Measurements from ENCODE around the gene WDR70.
"Not testable (repeated sequence)": the region's sequence is repeated elsewhere in the genome, so short reads cannot be mapped to it uniquely, and the experiment has no call there.

Gene WDR70

DNA sequence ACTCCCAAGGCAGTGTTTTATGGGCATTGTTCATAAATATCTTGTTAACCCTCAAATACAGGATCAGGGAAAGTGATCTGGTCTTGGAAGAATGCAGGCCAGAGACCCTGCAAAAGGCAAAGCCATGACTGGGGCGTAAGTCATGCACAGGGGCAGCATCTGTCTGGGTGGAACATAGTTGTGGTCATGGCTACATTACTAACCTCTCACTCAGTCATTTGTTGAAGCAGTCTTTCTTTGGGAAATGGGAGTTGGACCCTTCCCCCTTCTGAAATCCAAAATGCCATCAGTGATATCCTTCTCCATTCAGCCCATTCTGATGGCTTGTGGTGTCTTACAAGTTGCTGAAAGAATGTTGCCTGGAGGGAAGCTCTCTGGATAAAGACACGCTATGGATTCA lies 392.6 kb downstream of the WDR70 start:
- no peak for DNase-seq

DNA sequence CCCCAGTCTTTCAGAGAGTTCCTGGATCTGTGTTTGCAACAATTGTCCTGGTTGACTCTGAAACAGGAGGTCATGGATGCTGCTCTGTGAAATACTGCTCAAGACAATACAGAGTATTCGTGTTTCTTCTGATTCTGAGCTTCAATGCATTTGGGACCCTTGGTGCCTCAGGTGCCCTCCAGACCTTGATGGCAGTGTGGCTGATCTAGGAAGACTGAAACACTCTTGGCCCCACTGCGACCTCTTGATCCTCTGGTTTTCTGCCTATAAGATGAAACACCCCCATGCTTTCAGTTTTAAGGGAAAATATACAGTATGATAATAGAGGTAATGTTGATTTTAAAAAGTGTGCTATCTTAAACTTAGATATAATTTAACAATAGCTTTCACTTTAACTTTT lies 393.1 kb downstream of the WDR70 start:
- no peak for DNase-seq

DNA sequence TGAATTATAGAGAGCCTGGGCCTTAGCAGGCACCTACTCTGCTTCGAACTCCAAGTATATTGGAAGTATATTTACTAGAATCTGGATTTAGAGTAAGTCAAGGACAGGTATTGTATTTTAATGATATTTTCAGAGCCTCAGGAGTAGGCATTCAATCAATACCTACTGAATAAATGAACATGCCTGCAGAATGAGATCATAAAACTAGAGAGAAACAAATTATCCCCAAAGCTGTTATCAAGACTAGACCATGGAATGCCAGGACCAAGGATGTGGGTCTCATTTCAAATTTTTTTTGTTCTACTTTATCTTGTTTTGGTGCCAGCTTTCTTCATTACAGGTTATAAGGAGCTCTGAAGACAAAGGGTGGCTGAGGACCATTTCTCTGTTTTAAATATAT lies 394.7 kb downstream of the WDR70 start:
- no peak for DNase-seq

DNA sequence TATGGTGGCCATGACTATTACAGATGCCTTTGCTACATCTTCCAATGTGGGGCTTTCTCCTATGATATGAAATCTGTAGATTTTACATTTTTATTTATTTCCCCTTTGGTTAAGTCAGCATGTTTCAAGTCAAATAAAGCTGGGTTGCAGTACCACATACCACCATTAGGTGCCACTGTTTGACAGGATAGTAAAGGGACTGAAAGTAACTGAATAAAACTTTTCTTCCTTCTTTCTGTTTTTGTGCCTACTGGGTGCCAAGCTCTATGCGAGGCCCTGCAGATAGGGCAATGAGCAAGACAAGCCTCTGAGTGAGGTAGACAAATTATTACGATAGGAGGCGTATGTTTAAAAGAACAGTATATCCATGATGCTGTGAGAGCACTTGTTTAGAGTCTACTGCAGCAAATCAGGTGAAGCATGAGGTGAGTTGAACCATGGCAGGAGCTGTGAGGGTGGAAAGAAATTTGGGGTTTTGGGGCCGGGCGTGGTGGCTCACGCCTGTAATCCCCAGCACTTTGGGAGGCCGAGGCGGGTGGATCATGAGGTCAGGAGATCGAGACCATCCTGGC lies 395.9 kb downstream of the WDR70 start:
- DNase-seq: no peak

DNA sequence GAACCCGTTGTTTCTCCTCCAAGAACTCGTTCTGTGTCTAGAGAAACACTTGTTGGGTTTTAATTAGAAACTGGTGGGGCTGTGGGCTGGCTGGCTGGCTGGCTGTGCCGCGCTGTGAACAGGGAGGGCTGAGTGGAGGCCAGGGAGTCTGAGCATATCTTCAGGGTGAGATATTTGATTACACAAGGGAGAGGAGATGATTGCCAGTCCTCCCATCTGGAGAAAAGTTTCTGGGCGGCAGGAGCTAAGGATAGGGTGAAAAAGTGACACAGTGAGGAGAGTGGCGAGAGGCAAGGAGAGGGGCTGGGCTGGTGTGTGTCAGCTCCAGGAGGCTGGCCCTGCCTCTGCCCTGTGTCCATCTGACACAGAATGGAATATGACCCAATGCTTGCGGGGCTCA lies 397.7 kb downstream of the WDR70 start:
- DNase-seq: peak; percentile 32

DNA sequence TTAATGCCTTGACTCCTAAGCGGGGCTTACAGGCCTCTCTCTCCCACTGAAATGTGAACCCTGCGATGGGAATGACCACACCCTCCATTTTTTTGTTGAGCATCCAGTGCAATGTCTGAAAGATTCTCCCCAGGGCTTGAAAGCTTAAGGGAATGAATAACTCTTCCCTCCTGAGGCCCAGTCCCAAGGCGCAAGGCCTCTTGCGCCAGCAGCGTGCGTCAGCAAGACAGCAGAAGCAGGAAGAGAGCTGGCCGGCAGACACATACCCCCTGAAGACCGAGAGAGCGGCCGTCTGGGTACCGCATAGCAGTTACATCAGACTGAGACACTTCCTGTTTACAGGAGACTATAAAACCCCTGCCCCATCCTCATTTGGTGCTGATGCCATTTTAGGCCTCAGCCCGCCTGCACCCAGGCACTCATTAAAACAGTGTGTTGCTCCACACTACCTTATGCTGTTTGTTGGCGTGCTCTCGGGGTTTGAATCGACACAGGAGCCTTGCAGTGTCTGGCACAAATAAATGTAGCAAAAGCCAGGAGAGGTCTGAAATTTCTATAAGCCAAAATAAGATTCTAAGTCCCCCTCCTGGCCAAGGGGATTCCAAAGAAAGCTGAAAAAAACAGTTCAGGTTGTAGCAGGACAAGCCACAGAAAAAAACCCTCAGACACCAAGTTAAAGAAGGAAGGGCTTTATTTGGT lies 398.5 kb downstream of the WDR70 start:
- DNase-seq: no peak

DNA sequence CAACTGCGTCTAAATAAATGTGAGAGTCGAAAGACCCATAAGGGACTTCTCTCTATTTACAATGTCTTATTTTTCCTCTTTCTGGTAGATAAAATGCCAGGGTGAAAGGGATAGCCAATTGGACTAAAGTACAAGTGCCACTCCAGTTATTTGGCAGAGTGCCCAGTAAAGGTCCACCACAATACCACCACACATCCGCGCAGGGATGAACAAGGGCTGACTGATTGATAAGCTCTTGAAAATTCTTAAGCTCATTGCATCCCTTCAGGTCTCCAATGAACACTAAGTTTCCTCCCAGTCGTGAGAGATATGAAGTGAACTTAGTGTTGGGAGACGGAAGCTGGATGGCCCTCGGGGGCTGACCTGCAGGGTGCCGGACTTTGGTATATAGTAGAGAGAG lies 402.3 kb downstream of the WDR70 start:
- not testable (repeated sequence) for DNase-seq

DNA sequence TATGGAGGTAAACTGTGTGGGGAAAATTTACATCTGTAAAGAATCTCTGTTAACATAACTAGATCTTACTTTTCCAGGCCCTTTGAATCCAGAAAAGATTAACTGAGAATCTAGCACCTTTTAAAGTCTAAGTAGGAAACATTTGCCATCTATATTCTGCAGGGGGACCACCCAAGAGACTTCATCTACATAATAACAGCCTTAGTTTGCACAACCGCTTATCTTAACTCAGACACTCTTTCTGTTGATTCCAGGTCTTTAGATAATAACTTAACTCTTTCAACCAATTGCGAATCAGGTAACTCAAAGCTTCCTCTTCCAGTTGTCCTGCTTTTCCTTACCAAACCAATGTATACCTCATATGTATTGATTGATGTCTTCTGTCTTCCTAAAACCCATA lies 407.3 kb downstream of the WDR70 start:
- no peak for DNase-seq

DNA sequence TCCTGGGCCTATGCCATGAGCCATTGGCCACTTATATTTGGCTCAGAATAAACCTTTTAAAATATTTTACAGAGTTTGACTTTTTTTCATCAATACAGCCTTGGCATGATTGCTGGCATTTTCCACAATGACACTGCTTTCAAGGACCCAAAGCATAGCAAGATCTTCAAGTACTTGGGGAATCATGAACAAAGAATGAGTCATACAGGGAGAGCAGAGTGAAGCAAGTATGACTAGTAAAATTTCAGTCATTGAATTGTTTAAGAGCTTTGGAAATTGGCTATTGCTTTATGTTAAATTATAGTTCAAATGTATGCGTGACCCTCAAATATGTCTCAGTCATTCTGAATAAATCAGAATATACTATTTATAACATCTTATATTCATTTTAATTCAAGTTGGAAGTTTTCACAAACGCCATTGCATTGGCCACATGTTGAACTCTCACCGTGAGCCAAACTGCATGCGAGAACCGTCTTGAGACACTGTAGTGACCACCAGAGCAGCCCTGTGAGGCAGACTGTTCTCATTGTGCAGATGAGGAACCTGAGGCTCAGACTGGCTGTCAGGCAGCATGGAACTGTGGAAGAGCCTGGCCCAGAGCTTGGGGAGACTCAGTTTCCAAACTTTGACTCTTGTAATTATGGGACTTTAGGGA lies 407.9 kb downstream of the WDR70 start:
- DNase-seq: no peak

DNA sequence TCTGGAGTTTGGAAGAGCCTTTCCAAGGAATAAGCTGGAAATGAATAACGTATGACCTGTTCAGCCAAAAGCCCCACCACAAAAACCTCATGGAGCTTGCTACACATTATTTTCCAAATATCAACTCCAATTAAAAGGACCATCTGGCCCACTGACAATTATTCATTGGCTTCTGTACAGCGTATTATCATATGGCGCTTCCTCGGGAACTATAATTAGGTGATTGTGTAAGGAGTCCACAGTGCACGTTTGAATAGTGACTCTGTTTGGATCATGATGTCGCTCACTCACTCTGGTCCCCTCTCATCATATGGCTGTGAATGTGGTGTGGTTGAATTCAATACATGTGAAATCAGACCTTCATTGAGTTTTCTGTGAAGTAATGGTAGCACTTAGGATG lies 408.6 kb downstream of the WDR70 start:
- no peak for DNase-seq

DNA sequence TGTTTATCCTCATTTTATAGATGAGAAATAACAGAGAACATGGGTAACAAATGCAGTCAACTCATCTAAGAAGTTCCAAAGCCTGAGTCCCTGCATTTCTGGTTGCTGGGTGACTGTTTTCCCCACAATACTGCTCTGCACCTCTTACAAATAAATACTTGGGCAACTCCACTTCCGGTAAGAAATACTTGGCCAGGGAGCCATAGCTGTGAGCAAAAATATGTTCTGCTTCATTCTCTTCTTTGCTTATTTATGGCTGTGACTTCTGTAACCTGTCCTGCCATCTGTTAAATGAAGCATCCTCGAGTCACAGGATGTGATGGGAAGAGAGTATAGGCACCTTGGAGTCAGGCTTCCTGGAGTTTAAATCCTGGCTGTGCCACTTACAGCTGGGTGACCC lies 410.9 kb downstream of the WDR70 start:
- DNase-seq: no peak

DNA sequence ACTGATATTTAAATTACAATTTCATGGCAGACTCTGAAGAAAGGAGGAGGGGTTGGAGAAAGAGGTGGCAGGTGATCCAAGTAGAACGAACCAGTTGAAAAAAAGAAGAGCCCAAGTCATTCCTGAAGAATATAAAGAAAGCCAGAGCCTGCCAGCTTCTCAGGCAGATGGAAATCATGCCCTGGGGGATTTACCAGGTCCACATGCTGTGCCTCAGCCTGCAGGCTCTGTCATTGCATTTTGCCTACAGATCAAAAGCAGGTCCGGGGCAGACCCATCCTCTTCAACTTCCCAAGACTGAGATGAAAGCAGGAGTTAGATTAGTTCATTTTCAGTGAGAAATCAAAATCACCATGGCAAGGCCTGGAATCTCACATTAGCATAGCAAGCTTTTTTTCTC lies 412.2 kb downstream of the WDR70 start:
- DNase-seq: no peak

DNA sequence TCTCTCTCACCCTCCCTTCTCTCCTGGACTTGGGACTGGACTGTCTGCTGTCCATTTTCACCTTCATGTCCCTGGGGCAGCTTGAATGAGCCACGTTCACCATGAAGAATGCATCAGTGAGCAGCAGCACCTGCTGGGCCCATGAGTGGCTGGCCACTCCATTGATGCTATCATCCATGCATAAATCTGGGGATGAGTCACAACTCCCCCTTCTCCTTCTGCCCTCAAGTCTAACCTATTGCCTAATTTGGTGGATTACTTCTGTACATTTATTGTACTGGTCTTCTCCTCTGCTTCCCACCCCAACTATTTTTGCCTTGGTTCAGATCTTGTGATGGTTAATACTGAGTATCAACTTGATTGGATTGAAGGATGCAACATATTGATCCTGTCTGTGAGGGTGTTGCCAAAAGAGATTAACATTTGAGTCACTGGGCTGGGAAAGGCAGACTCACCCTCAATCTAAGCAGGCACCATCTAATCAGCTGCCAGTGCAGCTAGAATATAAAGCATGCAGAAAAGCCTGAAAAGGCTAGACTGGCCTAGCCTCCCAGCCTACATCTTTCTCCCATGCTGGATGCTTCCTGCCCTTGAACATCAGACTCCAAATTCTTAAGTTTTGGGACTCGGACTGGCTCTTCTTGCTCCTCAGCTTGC lies 414.0 kb downstream of the WDR70 start:
- DNase-seq: no peak

DNA sequence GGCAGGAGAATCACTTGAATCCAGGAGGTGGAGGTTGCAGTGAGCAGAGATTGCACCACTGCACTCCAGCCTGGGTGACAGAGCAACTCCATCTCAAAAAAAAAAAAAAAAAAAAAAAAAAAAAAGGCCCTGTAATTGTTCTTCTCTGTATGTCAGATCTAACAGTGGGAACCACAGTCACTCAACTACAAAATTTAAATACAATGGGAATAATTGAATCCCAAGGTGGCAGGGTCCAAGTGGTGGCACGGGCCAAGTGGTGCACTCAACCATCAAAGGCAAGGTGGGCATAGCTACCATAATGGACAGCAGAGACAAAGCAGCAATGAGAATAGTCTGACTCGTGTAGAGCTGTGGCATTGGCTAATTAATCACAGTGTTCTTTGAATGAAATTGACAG lies 416.2 kb downstream of the WDR70 start:
- not testable (repeated sequence) for DNase-seq

DNA sequence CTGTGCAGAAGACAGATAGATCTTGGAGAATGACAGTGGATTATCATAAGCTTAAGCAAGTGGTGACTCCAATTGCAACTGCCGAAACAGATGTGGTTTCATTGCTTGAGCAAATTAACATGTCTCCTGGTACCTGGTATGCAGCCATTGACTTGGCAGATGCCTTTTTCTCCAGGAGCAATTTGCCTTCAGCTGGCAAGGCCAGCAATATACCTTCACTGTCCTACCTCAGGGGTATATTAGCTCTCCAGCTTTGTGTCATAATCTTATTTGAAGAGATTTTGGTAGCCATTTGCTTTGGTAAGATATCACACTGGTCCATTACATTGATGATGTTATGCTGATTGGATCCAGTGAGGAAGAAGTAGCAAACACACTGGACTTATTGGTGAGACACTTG lies 417.3 kb downstream of the WDR70 start:
- DNase-seq: not testable (repeated sequence)

DNA sequence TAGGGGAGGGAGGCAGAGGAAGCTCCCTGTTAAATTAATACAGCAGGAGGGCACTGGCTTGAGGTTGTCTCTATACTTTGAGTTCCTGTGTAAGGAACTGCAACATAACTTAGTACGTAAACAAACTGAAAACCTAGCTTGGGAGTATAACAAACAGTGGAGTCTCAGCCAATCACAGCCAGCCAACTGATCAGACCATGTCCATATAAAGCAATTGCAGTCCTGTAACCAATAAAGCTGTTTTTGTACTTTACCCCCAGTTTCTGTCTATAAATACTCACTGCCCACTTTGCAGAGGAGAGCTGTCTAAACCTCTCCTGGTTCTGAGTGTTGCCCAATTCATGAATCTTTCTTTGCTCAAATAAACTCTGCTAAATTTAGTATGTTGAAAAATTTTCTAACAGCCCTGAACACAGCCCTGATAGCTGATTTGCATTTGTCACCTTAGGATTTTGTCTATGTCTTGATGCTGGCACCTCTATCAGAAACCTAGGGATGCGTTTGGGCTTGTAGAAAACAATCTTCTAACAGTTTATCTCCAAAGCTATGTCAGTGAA lies 420.8 kb downstream of the WDR70 start:
- no peak for DNase-seq

DNA sequence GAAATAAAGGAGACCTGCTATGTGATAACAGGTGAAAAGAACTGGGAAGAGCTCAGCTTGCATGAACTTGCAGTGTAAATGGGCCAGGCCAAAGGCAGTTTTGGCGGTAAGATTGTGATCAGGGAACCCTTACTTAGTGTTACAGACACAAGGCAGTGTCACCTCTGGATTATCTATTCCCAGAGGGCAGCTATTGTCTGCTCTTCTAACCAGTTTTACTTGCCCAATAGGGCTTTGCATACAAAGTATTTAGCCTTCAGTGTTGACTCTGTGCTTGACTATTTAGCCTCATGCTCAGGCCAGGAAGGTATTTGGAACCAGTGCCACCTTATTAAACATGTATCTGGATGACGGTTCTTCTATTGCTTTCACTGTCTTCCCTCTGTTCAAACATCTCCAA lies 422.4 kb downstream of the WDR70 start:
- no peak for DNase-seq
